Measurements from ENCODE around the gene ANKRD33B. TPM values are rescaled to one million over a fixed set of nuclear protein-coding genes. Genes with fewer than 3 reads are reported as not detected.

Gene ANKRD33B
- total and polyA plus RNA-seq, 9 of the 15 experiments (the other 6 are each of a cell fraction or from before 2014, with no cell fraction given) = 0.10 to 1.7 (median 0.40) TPM

DNA sequence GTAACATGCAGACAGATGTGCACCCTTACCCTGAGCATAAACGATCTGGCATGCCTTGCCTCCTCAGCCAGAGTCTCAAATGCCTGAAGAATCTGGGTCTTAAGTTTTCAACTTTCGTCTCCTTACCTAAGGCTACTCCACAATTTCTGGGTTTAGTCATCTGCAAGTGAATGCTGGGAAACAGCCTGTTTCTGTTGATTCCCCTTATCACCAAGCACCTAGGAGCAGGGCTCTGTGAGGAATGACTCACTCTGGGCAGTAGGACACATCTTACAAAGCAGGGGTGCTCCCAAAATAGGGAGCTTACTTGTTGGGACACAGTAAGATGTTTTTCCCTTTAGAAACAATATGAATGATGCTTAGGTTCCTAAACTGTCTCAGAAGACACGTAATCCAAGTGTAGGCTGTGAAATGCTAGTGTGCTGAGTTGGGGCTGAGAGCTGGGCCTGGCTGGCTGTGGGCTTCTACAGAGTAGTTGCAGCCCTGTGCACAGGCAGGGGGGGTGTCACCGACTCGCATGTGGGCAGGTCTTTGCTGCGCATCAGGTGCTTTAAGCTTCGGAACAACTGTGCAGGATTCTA is 139.1 kb downstream of the ANKRD33B start:
- peaks cover 12% of the 10 kb centered on the region for H3K9me1 ChIP-seq (ENCODE audit: control insufficient read depth, insufficient read depth, low read length)
- peak overlapping the region; percentile 65 for H3K4me2 ChIP-seq (ENCODE audit: insufficient read depth, low read length)
- no peaks in the 10 kb centered on the region for H3K9me3 ChIP-seq (replicated peaks; ENCODE audit: control insufficient read depth, insufficient read depth, low read depth, low read length)
- H3K4me3 ChIP-seq = no peak overlapping the region; the same call in 1 of the 2 replicates
- peaks cover 64% of the 10 kb centered on the region for H3K36me3 ChIP-seq (ENCODE audit: control insufficient read depth, insufficient read depth, low read length)
- H2AFZ ChIP-seq (ENCODE audit: low read depth, low read length) = no peak overlapping the region
- DNase-seq (ENCODE audit: extremely low read depth in 1 of 4, low spot score in 3 of 4) = peak; percentile 83 to 91 (median 87)
- ChIA-PET CTCF (ENCODE audit: low intra/inter-chr PET ratio) (interaction anchor here (1.3 kb wide), 1 partner anchor 99 kb away, joined by 3 read pairs; no protein-coding TSS in a partner anchor), POLR2A (interaction anchor here (0.6 to 3.0 kb wide), 15 partner anchors 9 to 399 kb away, joined by 3 to 12 read pairs (median 4); partner anchors contain the start of gene DAP)
- peak; percentile 87 for ATAC-seq
- peaks cover 34 to 51% of the 10 kb centered on the region in 2 experiments for H3K4me1 ChIP-seq (replicated peaks in 1 of 2; ENCODE audit: control insufficient read depth in 2 of 2, insufficient read depth in 2 of 2, low read length in 2 of 2)
- intact Hi-C loops (cut with micrococcal nuclease) = loop anchor here (1.0 to 5.0 kb wide), 4 partner anchors 21 to 99 kb away; partner anchors contain the start of gene DAP
- no TSS peak for BruUV-seq (replicated peaks)
- H3K9ac ChIP-seq (ENCODE audit: insufficient read depth in 1 of 2, low read depth in 2 of 2, low read length in 2 of 2) = peak overlapping the region; percentile 20 to 49; a peak in 3 of 4 replicates
- H3K27me3 ChIP-seq (ENCODE audit: control insufficient read depth in 2 of 2, insufficient read depth in 2 of 2, low read length in 2 of 2) = no peaks in the 10 kb centered on the region
- WGBS (ENCODE audit: insufficient coverage, low coverage, missing lambda C conversion rate) = 4% methylated on average over 7 of the region's 7 CpGs
- peak; percentile 95 for FAIRE-seq
- in situ Hi-C loops (cut with MboI) = no loop called here
- peaks cover 32% of the 10 kb centered on the region for H4K20me1 ChIP-seq (replicated peaks; ENCODE audit: control insufficient read depth, insufficient read depth, low read length)
- H3K27ac ChIP-seq (ENCODE audit: extremely low read depth, low read depth, low read length) = peak overlapping the region; percentile 82
- peaks cover 57% of the 10 kb centered on the region for H3K79me2 ChIP-seq (ENCODE audit: control insufficient read depth, insufficient read depth, low read length)
- TF ChIP-seq, protein P1, sequence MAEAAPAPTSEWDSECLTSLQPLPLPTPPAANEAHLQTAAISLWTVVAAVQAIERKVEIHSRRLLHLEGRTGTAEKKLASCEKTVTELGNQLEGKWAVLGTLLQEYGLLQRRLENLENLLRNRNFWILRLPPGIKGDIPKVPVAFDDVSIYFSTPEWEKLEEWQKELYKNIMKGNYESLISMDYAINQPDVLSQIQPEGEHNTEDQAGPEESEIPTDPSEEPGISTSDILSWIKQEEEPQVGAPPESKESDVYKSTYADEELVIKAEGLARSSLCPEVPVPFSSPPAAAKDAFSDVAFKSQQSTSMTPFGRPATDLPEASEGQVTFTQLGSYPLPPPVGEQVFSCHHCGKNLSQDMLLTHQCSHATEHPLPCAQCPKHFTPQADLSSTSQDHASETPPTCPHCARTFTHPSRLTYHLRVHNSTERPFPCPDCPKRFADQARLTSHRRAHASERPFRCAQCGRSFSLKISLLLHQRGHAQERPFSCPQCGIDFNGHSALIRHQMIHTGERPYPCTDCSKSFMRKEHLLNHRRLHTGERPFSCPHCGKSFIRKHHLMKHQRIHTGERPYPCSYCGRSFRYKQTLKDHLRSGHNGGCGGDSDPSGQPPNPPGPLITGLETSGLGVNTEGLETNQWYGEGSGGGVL (CRISPR knock-in tag; IDR thresholded peaks at IDR 0.05) = no peak
- TF ChIP-seq JUNB (CRISPR knock-in tag; conservative IDR thresholded peaks at IDR 0.05) (0 out of 2 replicates have a peak, but pooled peaks have one; percentile 34), BRD9 (IDR thresholded peaks at IDR 0.05; ENCODE audit: low read depth, partially characterized antibody) (peak; percentile 49), POLR3A (IDR thresholded peaks at IDR 0.05; ENCODE audit: borderline replicate concordance, extremely low read depth, insufficient read depth, insufficient read length) (no peak), TBP (optimal IDR thresholded peaks at IDR 0.05; ENCODE audit: low read depth, low read length) (peak; percentile 23), ESRRA (IDR thresholded peaks at IDR 0.05; ENCODE audit: borderline replicate concordance, low read depth) (0 out of 2 replicates have a peak, but pooled peaks have one; percentile 33), CBFA2T2 (conservative IDR thresholded peaks at IDR 0.05) (peak; percentile 90), GABPA (tag; conservative IDR thresholded peaks at IDR 0.05; ENCODE audit: low read depth) (no peak), SMC3 (conservative IDR thresholded peaks at IDR 0.05; ENCODE audit: insufficient read depth, low read depth, low read length) (0 out of 2 replicates have a peak, but pooled peaks have one; percentile 23), CTBP1 (IDR thresholded peaks at IDR 0.05; ENCODE audit: borderline replicate concordance) (peak; percentile 94), MAFF (IDR thresholded peaks at IDR 0.05; ENCODE audit: low read length) (peak; percentile 28; the same call in 1 of the 2 replicates), FOXJ3 (CRISPR knock-in tag; IDR thresholded peaks at IDR 0.05) (peak; percentile 84), LCOR (CRISPR knock-in tag; IDR thresholded peaks at IDR 0.05) (peak; percentile 94; the same call in 1 of the 2 replicates)
- TF ChIP-seq, protein P2, sequence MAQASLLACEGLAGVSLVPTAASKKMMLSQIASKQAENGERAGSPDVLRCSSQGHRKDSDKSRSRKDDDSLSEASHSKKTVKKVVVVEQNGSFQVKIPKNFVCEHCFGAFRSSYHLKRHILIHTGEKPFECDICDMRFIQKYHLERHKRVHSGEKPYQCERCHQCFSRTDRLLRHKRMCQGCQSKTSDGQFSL (CRISPR knock-in tag; IDR thresholded peaks at IDR 0.05) = 0 out of 2 replicates have a peak, but pooled peaks have one; percentile 56
- TF ChIP-seq, protein P2 (tag; IDR thresholded peaks at IDR 0.05) = no peak; a peak in 1 of 4 replicates
- TF ChIP-seq, protein P3, sequence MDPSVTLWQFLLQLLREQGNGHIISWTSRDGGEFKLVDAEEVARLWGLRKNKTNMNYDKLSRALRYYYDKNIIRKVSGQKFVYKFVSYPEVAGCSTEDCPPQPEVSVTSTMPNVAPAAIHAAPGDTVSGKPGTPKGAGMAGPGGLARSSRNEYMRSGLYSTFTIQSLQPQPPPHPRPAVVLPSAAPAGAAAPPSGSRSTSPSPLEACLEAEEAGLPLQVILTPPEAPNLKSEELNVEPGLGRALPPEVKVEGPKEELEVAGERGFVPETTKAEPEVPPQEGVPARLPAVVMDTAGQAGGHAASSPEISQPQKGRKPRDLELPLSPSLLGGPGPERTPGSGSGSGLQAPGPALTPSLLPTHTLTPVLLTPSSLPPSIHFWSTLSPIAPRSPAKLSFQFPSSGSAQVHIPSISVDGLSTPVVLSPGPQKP (CRISPR knock-in tag; IDR thresholded peaks at IDR 0.05) = no peak

Measured in K562 (cell line).